ENCODE results near the gene GET4.

Gene GET4

GRCh38 chr7:900331-901040 is 24.1 kb downstream of the GET4 start:
- DNase-seq: no peak

GRCh38 chr7:901041-901387 is 24.7 kb downstream of the GET4 start:
- no peak for DNase-seq

- DNase-seq: peak; percentile 73
Observed at GRCh38 chr7:901388-902154, 25.2 kb downstream of the GET4 start.

- DNase-seq: no peak
Observed at GRCh38 chr7:902996-903395, 26.6 kb downstream of the GET4 start.

- no peak for DNase-seq
Observed at GRCh38 chr7:903921-904755, 27.8 kb downstream of the GET4 start.

- DNase-seq: no peak
Observed at GRCh38 chr7:904847-905246, 28.5 kb downstream of the GET4 start.

GRCh38 chr7:906776-907157 is 30.4 kb downstream of the GET4 start:
- no peak for DNase-seq

GRCh38 chr7:907158-907980 is 31.0 kb downstream of the GET4 start:
- DNase-seq: no peak

- DNase-seq: no peak
Observed at GRCh38 chr7:908159-908581, 31.8 kb downstream of the GET4 start.

GRCh38 chr7:908591-909357 is 32.4 kb downstream of the GET4 start:
- DNase-seq: peak; percentile 59

- peak; percentile 79 for DNase-seq
Observed at GRCh38 chr7:909358-910329, 33.3 kb downstream of the GET4 start.

GRCh38 chr7:910441-910861 is 34.1 kb downstream of the GET4 start:
- no peak for DNase-seq

- DNase-seq: no peak
Observed at GRCh38 chr7:910931-911431, 34.6 kb downstream of the GET4 start.

- DNase-seq: no peak
Observed at GRCh38 chr7:911791-912480, 35.6 kb downstream of the GET4 start.

GRCh38 chr7:913736-914520 is 37.6 kb downstream of the GET4 start:
- DNase-seq: no peak

- no peak for DNase-seq
Observed at GRCh38 chr7:914521-915194, 38.3 kb downstream of the GET4 start.

GRCh38 chr7:915291-916218 is 39.2 kb downstream of the GET4 start:
- DNase-seq: no peak
